ENCODE results near the gene CALY.

DNA sequence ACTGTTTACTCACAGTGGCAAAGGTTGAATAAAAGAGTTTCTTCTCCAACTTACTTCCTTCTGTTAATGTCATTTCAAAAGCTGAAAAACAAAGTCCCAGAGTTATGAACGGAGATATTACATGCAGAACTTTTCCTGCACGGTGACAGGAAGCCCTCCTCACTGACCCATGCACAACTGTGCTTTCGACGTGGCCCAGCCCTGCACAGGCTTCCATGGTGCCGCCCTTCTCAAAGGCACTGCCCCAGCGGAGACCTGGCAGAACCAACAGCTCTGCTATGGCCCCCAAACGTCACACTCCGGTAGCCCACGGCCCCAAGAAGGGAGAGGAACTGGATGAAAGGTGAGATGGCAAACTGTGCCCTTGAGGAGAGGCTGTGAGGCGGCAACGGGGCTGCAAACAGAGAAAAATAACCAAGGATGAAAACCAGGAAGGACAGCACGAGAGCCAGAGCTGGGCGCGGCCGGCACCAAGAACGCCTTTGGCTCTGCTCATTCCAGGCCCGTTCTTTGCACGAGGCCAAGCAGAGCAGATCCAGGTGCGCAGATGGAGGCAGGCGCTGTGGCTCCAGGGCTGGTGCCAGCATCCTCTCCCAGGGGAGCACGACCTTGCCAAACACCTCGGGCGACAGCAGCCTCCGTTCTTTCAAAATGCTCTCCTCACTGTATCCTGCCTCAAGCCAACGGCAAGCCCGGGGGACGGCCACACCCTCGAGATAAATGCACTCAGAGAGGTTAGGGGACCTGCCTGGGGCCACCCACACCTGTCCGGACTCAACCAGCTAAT, 28.1 kb upstream of the CALY start:
- no peak for TF ChIP-seq POLR2A (IDR thresholded peaks at IDR 0.05; ENCODE audit: low read depth, low read length)
- TF ChIP-seq POLR2AphosphoS5 (IDR thresholded peaks at IDR 0.05; ENCODE audit: low read depth, low read length) = no peak
- no peak for TF ChIP-seq TAF1 (IDR thresholded peaks at IDR 0.05; ENCODE audit: borderline replicate concordance, low read depth, low read length)
